ENCODE measurements around the gene TBC1D25.

GRCh38 chrX:48514126-48514806 lies 25.2 kb upstream of the TBC1D25 start:
- no peak for TF ChIP-seq CTCF (IDR thresholded peaks at IDR 0.05)
- TF ChIP-seq EP300 (IDR thresholded peaks at IDR 0.05) = no peak
- TF ChIP-seq POLR2A (IDR thresholded peaks at IDR 0.05) = no peak
